HFFc6 (cell line): ENCODE data around the gene ADAMTS17. TPM values are rescaled to one million over a fixed set of nuclear protein-coding genes. Genes with fewer than 3 reads are reported as not detected.

ENCODE experiments used
- DNase-seq: peaks from one replicate; pipeline ENCODE4 v3.0.0-alpha.2; 2018
- H3K27ac Mint-ChIP-seq: 2 replicates; pipeline ENCODE4 v1.8.0; 2020; ENCODE audit warnings: mild to moderate bottlenecking, mixed read lengths
- H3K27me3 Mint-ChIP-seq: 2 replicates; pipeline ENCODE4 v1.8.0; 2021; ENCODE audit warnings: mild to moderate bottlenecking, moderate library complexity, mixed read lengths; ENCODE audit not compliant: insufficient read depth
- H3K36me3 Mint-ChIP-seq: 2 replicates; pipeline ENCODE4 v1.8.0; 2021; ENCODE audit warnings: low read depth, mixed read lengths
- H3K4me1 Mint-ChIP-seq: 2 replicates; pipeline ENCODE4 v1.8.0; 2020; ENCODE audit warnings: low read depth, mixed read lengths
- H3K4me3 Mint-ChIP-seq: 2 replicates; pipeline ENCODE4 v1.8.0; 2020; ENCODE audit warnings: mild to moderate bottlenecking, moderate library complexity, mixed read lengths
- H3K9me3 Mint-ChIP-seq: 2 replicates; pipeline ENCODE4 v1.8.0; 2020; ENCODE audit warnings: mild to moderate bottlenecking, mixed read lengths
- CTCF ChIP-seq: fragments of 200-600 bp; sonication (generic); IDR thresholded peaks from 2 replicates; pipeline ENCODE4 v1.5.0; 2021; ENCODE audit warnings: antibody characterized with exemption, mild to moderate bottlenecking
- total RNA-seq, 6 experiments: library from RNA; stranded (reverse); fragmentation: NEBNext Ultra II Directional; extraction: Animal tissue kit (Norgen Biotek cat#: 25700); gene quantifications; 2 replicates in 1 of 6; 3 replicates in 5 of 6; pipeline ENCODE4 v1.2.3, GENCODE V29; 2021

Gene ADAMTS17
- total RNA-seq, 6 experiments from 2014 or later, result not detected

- H3K27me3 Mint-ChIP-seq, result no peaks in the 10 kb centered on the region; the same call in 1 of the 2 replicates
- no peak overlapping the region for H3K27ac Mint-ChIP-seq
- H3K4me1 Mint-ChIP-seq, result no peaks in the 10 kb centered on the region
- H3K9me3 Mint-ChIP-seq, result peaks cover 50% of the 10 kb centered on the region
- H3K36me3 Mint-ChIP-seq, result no peaks in the 10 kb centered on the region; the same call in 1 of the 2 replicates
- H3K4me3 Mint-ChIP-seq, result no peak overlapping the region
- TF ChIP-seq CTCF, result no peak
- DNase-seq, result no peak
These were observed 88.9 kb downstream of the ADAMTS17 start for GRCh38 chr15:100252779-100253417.

GRCh38 chr15:100252359-100252758 is 89.4 kb downstream of the ADAMTS17 start:
- TF ChIP-seq CTCF, result no peak
- H3K4me3 Mint-ChIP-seq, result no peak overlapping the region
- H3K9me3 Mint-ChIP-seq, result peaks cover 51% of the 10 kb centered on the region
- no peaks in the 10 kb centered on the region for H3K4me1 Mint-ChIP-seq
- H3K36me3 Mint-ChIP-seq, result no peaks in the 10 kb centered on the region; the same call in 1 of the 2 replicates
- DNase-seq, result no peak
- H3K27ac Mint-ChIP-seq, result no peak overlapping the region
- H3K27me3 Mint-ChIP-seq, result no peaks in the 10 kb centered on the region; the same call in 1 of the 2 replicates

- Mint-ChIP-seq H3K36me3 (no peaks in the 10 kb centered on the region; the same call in 1 of the 2 replicates), H3K9me3 (peaks cover 57% of the 10 kb centered on the region), H3K27ac (no peak overlapping the region), H3K4me3 (no peak overlapping the region), H3K4me1 (no peaks in the 10 kb centered on the region), H3K27me3 (no peaks in the 10 kb centered on the region; the same call in 1 of the 2 replicates)
- no peak for DNase-seq
- TF ChIP-seq CTCF, result no peak
These were observed 91.5 kb downstream of the ADAMTS17 start for GRCh38 chr15:100250176-100250800.

GRCh38 chr15:100249096-100249815 is 92.5 kb downstream of the ADAMTS17 start:
- DNase-seq, result no peak
- Mint-ChIP-seq H3K27ac (no peak overlapping the region), H3K36me3 (no peaks in the 10 kb centered on the region; the same call in 1 of the 2 replicates), H3K4me3 (no peak overlapping the region), H3K27me3 (no peaks in the 10 kb centered on the region; the same call in 1 of the 2 replicates), H3K9me3 (peaks cover 58% of the 10 kb centered on the region), H3K4me1 (no peaks in the 10 kb centered on the region)
- no peak for TF ChIP-seq CTCF

GRCh38 chr15:100248236-100248635 is 93.5 kb downstream of the ADAMTS17 start:
- Mint-ChIP-seq H3K9me3 (peaks cover 66% of the 10 kb centered on the region), H3K4me1 (no peaks in the 10 kb centered on the region), H3K36me3 (no peaks in the 10 kb centered on the region; the same call in 1 of the 2 replicates), H3K27ac (no peak overlapping the region), H3K27me3 (no peaks in the 10 kb centered on the region; the same call in 1 of the 2 replicates), H3K4me3 (no peak overlapping the region)
- no peak for TF ChIP-seq CTCF
- no peak for DNase-seq
